ENCODE data around the gene AOC3. TPM values are rescaled to one million over a fixed set of nuclear protein-coding genes. Genes with fewer than 3 reads are reported as not detected.
"Not testable (repeated sequence)": the region's sequence is repeated elsewhere in the genome, so short reads cannot be mapped to it uniquely, and the experiment has no call there.

AOC3 gene
- total RNA-seq, 1 experiment from 2014 or later: 0.17 TPM

DNA sequence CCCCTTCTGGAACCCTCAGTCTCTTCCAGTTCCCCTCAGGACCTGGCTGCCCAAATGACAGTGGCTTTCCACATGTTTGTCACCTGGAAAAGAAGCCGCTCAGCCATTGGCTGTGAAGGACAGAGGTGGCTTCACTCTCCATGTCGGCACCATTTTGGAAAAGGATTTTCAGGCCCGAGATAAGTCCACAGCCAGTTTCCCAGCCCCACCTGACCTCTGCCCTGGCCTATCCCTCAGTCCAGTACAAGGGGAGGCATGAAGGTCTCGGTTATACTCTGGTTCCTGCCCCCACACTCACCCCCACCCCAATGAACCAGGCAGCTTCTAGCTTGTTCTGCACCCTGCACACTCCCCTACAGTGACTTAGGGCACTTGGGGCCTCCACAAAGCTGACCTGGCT, 15.2 kb downstream of the AOC3 start:
- DNase-seq (ENCODE audit: low read depth): no peak

DNA sequence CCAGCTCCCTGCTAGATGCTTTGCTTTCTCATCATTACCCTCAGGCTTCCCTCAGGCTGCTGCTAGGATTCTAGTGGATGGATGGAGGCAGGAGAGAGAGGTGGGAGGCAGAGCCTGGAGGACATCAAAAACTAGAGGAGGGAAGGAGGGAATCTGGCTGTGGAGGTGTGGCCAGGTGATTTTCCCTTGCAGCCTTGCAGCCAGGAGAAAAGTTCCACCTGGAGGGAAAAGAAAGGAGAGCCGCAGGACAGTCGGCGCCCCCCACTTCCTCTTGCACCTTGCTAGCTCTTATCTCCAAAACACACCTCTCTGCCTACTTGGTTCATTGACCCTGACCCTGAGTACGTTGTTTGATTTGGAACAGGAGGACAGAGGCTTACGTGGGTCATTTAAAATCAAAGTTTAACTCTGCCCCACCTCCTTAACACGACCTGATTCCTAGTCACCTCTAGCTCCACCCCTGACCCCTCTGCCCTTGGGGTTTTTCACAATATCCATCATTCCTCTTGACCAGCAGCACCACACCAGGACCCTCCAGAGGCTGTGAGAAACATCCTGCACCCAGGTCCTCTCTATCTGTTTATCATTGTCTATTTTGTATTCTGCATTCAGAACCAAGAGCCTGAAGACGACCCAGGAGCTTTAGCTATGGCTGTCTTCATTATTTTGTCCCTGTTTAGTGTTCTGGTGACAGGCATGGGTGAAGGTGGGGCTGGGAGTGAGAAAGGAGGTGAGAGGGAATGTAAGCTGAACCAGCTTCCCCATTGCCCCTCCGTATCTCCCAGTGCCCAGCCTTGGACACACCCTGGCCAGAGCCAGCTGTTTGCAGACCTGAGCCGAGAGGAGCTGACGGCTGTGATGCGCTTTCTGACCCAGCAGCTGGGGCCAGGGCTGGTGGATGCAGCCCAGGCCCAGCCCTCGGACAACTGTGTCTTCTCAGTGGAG, 15.9 kb downstream of the AOC3 start:
- no peak for DNase-seq (ENCODE audit: low read depth)

DNA sequence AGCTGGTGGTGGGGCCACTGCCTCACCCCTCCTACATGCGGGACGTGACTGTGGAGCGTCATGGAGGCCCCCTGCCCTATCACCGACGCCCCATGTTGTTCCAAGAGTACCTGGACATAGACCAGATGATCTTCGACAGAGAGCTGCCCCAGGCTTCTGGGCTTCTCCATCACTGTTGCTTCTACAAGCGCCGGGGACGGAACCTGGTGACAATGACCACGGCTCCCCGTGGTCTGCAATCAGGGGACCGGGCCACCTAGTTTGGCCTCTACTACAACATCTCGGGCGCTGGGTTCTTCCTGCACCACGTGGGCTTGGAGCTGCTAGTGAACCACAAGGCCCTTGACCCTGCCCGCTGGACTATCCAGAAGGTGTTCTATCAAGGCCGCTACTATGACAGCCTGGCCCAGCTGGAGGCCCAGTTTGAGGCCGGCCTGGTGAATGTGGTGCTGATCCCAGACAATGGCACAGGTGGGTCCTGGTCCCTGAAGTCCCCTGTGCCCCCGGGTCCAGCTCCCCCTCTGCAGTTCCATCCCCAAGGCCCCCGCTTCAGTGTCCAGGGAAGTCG, 16.8 kb downstream of the AOC3 start:
- DNase-seq (ENCODE audit: low read depth): not testable (repeated sequence)

DNA sequence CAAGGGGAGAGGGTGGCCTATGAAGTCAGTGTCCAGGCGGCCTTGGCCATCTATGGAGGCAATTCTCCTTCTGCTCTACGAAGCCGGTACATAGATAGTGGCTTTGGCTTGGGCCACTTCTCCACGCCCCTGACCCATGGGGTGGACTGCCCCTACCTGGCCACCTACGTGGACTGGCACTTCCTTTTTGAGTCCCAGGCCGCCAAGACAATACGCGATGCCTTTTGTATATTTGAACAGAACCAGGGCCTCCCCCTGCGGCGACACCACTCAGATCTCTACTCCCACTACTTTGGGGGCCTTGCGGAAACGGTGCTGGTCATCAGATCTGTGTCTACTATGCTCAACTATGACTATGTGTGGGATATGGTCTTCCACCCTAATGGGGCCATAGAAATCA, 17.3 kb downstream of the AOC3 start:
- no peak for DNase-seq (ENCODE audit: low read depth)

DNA sequence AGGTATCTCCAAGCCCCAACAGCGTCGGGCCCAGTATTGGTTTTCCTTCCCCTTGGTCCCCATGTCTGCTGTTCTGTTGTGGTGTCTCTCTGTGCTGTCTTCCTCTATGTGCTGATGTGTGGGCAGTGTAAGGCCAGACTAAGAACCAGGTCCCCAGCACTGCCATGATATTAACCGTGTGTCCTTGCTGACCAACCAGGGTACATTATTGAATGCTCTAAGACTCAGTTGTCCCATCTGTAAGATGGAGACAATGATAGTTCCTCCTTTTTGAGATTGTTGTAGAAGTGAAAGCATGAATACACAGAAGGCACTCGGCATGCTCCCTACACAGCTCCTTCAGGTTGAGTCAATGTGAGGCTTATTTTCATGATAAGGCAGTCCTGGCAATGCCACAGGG, 20.6 kb downstream of the AOC3 start:
- DNase-seq (ENCODE audit: low read depth): no peak

DNA sequence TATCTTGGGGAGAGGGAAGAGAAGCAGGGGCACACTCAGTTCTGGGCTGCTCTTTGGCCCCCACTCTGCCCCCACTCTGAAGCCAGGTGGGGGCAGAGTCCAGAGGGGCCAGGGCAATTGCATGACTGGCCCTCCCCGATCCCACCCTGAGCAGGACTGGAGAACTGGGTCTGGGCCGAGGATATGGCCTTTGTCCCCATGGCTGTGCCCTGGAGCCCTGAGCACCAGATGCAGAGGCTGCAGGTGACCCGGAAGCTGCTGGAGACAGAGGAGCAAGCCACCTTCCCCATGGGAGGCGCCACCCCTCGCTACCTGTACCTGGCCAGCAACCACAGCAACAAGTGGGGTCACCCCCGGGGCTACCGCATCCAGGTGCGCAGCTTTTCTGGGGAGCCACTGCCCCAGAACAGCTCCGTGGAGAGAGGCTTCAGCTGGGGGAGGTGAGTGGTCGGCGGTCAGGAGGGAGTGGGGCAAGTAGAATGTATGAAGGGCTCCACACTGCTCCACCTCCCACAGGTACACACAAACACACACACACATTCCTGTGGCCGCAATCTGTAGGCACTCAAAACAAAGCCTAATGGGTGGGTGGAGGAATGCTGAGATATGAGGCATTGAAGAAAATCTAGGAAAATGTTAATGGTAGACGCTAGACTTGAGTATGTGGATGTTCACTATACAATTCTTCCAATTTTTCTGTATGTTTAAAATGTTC, 21.4 kb downstream of the AOC3 start:
- DNase-seq (ENCODE audit: low read depth): no peak

DNA sequence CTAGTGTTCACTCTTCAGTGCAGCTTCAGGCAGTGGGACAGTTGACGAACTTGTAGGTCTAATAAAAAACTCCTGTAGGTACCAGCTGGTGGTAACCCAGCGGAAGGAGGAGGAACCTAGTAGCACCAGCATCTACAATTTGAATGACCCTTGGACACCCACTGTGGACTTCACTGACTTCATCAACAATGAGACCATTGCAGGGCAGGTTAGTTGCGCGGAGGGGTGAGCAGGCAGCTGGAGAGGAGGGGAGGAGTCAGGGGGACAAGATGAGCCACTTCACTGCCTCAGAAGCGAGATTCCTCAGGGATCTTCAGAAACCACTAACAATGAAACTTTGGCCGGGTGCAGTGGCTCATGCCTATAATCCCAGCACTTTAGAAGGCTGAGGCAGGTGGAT, 22.3 kb downstream of the AOC3 start:
- DNase-seq (ENCODE audit: low read depth): no peak

DNA sequence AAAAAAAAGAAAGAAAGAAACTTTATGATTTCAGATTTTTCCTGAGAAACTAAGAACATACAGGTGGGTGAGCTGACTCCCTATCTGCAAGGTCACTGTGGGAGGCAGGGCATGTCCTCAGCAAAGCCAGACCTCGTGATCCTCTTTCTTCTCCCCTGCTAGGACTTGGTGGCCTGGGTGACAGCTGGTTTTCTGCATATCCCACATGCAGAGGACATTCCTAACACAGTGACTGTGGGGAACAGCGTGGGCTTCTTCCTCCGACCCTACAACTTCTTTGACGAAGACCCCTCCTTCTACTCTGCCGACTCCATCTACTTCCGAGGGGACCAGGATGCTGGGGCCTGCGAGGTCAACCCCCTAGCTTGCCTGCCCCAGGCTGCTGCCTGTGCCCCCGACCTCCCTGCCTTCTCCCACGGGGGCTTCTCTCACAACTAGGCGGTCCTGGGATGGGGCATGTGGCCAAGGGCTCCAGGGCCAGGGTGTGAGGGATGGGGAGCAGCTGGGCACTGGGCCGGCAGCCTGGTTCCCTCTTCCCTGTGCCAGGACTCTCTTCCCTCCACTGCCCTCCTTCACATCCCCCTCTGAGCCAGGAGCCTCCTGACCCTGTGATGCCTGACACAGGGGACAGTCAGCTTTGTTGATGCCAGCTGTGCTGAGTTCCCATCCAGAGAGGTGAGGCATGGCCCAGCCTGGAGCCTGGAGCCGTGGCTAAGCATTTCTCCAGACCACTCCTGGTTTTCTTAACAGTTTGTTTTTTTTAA, 23.1 kb downstream of the AOC3 start:
- not testable (repeated sequence) for DNase-seq (ENCODE audit: low read depth)

DNA sequence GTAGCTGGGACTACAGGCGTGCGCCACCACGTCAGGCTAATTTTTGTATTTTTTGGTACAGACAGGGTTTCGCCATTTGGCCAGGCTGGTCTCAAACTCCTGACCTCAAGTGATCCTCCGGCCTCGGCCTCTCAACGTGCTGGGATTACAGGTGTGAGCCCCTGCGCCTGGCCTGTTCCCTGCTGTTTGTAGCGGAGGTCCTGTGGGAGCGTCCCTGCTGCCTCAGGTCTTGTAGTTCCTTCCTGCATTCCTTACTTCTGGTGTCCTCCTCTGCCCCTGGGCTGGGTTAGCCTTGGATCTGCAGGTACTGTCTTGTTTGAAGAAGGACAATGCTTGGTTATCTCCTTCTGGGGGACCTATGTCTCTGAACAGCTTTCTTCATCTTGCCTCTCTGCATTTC, 26.0 kb downstream of the AOC3 start:
- DNase-seq (ENCODE audit: low read depth): no peak

DNA sequence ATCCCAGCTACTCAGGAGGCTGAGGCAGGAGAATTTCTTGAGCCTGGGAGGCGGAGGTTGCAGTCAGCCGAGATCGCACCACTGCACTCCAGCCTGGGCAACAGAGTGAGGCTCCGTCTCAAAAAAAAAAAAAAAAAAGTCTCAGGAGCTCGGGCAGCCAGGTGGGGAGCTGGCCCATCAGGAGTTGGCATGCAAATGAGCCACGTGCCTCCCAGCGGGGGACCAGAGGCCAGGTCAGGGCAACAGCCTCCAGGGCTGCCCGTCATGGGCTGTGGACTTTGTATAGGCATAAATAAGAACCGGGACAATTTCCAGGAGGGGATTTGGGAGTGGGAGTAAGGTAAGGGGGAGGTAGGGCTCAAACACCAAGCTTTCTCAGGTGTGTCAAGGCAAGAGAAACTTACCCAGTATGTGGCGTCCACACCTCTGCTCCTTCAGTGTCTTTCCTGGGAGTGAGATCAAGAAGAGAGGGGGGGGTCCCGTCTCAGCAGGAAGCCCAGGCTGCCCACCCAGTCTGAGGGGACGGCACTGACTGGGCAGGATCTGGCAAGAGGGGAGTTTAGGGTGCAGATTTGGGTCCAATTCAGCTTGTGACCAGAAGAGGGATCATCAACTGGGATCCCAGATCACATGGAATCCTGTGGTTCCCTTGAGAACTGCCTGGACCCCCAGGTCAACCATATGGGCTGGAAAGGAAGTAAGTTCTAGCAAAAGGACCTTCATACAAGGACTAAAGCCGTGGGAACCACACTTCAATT, 27.3 kb downstream of the AOC3 start:
- DNase-seq (ENCODE audit: low read depth): no peak

DNA sequence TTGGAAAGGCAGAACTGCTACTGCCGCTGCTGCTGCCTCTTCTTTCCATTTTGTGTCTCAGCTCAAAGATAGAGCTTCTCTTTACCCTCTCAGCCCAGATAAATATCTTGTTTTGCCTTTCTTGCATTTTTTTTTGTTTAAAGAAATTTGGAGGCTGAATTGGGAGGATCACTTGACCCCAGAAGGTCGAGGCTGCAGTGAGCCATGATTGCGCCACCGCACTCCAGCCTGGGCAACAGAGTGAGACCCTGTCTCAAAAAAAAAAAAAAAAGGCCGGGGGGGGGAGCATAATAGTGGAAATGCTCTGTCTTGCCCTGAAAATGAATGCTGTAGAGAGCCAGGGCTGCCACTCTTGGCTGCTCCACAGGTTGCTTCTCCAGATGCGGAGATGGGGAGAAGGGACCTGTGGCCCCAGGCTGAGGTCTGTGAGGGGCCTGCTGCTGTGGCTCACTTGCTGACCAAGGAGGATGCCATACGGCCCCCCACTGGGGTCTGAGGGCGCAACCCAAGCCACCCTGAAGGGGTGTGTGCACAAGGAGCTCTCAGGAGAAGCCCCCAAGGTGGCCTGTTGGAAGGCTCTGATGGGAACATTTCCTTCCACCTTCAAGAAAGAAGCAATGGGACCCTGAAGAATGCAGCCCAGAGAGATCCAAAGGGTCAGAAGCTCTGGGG, 28.1 kb downstream of the AOC3 start:
- DNase-seq (ENCODE audit: low read depth): no peak

DNA sequence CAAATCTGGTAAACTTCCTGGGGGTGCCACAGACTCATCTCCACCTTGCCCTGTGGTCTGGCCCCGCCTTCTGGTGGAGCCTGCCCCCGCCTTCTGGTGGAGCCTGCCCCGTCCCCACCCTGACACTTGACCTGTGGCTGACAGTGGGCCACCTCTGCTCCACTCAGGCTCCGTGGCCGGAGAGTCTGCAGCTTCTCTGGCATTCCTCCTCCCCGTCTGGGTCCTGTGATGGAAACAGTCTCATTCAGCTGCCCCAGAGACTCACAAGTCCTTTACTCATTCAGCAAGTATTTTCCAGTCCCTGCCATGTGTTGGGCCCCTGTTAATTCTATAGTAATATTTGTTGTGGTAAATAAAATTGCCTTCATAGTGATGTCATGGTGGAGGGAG, 28.6 kb downstream of the AOC3 start:
- DNase-seq (ENCODE audit: low read depth): peak; percentile 24

DNA sequence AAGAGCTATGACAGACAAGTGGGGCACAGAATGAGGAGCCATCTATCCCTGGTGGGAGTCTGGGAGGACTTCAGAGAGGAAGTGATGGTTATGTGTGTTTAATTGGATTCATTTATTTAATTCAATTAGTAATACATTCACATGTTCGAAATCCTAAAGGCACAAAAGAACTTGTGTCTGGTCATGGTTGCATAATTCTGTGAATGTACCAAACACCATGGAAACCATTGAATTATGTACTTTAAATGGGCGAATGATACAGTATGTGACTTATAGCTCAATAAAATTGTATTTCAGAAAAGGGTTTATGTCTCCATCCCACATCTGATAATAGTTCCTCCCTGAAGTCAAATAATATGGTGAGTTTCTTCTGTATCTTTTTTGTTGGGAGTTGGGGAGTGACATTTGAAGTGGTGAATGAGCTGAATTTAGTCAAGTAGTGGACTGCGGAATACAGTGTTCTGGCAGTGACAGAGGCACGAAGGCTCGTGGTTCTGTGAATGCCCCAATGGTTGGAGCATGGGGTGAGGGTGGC, 29.8 kb downstream of the AOC3 start:
- DNase-seq (ENCODE audit: low read depth): no peak

DNA sequence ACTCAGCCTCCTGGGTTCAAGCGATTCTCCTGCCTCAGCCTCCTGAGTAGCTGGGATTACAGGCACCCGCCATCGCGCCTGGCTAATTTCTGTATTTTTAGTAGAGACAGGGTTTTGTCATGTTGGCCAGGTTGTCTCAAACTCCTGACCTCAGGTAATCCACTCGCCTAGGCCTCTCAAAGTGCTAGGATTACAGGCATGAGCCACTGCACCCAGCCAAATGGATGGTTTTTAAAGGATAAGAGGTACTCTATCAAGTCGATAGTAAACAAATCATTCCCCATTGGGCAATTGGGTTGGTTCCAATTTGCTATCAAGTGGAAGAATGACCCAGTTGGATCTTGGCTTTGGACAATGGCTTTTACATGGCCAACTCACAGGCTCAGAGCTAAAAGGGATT, 30.7 kb downstream of the AOC3 start:
- not testable (repeated sequence) for DNase-seq (ENCODE audit: low read depth)

DNA sequence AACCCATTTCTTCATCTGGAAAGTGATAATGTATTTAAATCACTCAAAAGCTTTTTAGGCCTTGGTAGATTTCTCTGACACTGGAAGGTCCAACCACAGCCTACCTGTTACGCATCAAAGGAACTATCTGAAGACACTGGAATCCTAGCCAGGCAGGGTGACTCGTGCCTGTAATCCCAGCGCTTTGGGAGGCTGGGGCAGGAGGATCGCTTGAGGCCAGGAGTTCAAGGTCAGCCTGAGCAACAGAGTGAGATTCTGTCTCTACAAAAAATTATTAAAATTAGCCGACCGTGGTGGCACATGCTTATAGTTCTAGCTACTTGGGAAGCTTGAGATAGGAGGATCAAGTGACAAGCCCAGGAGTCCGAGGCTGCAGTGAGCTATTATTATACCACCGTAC, 31.2 kb downstream of the AOC3 start:
- DNase-seq (ENCODE audit: low read depth): no peak

DNA sequence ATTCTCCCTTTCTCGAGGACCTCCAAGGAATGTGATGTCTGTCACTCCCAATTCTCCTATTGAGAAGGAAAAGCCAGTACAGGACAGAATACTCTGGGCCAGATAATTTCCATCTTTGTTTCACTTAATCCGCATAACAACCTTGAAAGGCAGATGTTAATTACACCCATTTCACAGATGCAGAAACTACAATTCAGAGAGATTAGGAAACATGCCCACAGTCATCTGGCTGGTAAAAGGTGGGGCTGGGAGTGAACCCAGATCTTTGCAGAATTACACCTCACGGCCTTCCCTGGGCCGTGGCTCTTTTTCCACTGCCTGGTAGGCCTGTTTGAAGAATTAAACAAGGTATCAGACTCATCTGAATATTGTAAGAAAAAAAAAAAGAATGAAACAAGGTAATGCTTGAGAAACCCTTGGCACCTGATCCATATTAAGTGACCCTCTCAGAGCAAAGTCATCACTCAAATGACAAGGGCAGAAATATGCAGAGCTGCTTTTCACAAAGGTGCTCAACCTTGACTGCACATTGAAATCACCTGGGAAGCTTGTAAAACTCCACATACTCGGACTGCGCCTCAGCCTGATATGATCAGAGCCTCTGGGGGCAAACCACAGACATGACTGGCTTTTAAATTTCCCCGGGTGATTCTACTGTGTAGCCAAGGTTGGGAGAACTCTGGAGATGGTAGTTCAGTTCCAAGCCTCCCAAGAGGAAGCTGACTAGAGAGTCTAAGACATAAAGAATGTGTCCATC, 33.0 kb downstream of the AOC3 start:
- DNase-seq (ENCODE audit: low read depth): no peak

DNA sequence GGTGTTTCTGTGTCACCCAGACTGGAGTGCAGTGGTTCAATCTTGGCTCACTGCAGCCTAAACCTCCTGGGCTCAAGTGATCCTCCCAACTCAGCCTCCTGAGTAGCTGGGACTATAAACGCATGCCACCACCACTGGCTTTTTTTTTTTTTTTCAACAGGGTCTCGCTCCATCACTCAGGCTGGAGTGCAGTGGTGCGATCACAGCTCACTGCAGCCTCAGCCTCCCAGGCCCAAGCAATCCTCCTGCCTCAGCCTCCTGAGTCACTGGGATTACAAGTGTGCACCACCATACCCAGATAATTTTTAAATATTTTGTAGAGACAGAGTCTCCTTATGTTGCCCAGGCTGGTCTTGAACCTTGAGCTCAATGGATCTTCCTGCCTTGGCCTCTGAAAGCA, 34.8 kb downstream of the AOC3 start:
- not testable (repeated sequence) for DNase-seq (ENCODE audit: low read depth)

DNA sequence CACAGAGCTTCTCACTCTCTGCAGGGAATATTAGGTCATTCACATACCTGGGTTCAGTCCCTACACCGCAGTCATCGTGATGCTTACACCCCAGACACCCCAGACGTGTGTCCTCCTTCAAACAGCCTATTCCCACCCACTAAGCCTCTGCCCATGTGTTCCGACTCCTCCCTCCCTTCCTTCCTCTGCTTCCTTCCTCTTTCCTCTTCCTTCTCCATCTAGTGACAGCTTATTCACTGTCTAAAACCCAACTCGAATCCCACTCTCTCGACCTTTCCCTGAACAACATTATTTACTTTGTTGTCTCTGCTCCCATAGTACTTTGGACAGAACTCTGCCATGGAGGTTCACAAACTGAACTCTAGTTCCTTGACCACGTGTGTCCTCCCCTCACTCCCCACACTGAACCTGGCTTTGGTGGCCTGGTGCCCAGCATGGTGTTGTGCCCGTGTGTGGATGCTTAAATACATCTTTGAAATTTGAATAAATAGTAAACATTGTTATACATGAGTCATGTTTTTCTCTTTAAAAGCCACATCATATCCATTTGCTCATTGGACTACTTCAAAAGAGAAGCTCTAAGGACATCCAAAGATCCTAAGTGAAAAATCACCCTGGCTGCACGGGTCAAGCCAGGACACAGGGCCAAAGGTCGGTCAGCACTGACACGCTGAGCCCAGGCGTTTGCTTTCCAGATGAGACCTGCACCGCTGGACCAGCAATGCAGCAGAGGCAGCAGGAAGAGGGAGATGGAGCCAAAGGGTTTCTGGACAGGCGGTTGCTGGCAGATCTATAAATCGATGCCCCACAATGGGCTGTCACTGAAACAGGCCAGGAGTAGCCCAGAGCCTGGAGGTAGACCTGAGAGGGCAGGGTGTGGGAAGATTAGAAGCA, 35.5 kb downstream of the AOC3 start:
- no peak for DNase-seq (ENCODE audit: low read depth)
